GM18520 (cell line): Measurements from ENCODE around the gene HSPA12A.
A peak's percentile ranks its signal among the peaks of the same experiment; 100 is the strongest.

Experiments
- ATAC-seq: cut with Tn5 transposase; IDR thresholded peaks from one replicate; pipeline ENCODE4 v1.9.1; 2021; ENCODE audit not compliant: unreplicated experiment

The HSPA12A gene, protein sequence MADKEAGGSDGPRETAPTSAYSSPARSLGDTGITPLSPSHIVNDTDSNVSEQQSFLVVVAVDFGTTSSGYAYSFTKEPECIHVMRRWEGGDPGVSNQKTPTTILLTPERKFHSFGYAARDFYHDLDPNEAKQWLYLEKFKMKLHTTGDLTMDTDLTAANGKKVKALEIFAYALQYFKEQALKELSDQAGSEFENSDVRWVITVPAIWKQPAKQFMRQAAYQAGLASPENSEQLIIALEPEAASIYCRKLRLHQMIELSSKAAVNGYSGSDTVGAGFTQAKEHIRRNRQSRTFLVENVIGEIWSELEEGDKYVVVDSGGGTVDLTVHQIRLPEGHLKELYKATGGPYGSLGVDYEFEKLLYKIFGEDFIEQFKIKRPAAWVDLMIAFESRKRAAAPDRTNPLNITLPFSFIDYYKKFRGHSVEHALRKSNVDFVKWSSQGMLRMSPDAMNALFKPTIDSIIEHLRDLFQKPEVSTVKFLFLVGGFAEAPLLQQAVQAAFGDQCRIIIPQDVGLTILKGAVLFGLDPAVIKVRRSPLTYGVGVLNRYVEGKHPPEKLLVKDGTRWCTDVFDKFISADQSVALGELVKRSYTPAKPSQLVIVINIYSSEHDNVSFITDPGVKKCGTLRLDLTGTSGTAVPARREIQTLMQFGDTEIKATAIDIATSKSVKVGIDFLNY

DNA sequence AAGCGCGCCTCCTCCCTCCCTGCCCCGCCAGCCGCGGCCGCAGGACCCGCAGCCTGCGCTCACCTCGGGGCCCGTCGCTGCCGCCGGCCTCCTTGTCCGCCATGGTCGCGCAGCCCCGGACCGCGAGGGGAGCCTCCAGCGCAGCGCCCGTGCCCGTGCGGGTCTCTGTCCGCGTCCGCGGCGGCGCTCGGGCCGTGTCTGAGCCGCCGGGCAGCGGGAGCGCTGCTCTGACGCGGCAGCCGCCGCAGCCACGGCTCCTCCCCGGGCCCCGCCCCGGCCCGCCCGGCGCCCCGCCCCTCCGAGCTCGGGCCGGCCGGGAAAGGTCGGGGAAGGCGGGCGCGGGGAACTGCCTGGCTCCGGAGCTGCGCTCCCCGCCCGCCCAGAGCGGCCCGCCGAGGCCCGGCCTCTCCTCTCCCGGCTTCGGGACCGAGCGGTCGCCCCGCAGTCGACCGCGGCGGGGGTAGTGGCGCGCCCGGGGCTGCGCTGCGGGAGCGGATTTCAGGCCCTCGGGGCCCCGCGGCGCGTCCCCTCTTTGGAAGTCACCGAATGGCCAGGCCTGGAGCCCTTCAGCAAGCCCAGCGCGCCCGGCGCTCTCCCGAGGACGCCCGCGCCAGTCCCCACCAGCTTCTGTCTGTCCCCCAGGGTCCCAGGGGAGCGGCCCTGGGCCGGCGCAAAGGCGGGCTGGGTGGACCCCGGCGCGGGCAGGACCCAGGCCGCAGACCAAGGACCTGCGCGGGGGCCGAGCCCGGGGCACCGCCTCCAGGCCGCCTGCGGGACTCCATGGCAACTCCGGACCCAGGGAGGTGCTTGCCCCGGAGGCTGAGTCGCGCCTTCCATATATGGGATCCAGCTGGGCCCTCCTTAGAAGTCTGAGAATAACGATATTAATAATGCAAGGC, at the start of gene HSPA12A:
Gene HSPA12A, minus strand, starts transcription at position 200 of the 899 bp plus-strand sequence. Its CDS starts 97 bp downstream, at position 103.
- ATAC-seq: peak; percentile 90

DNA sequence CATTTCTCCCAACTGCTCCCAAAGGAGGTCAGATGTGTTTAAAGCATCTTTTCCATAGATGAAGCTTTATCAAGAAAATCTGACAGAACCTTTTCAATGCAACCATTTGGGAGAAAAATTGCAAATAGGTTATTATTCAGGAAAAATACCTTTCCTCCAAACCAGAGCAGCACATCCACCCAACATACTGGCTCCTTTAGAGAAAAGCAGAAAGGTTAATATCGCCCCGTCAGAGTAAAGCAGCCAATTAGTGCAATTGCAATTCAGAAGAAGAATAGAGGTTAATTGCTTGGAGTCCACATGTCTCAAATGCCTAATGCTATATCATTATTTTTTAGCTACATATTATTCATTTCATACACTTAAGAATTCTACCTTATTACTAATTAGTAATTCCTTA, 48.9 kb upstream of the HSPA12A start:
- no peak for ATAC-seq

DNA sequence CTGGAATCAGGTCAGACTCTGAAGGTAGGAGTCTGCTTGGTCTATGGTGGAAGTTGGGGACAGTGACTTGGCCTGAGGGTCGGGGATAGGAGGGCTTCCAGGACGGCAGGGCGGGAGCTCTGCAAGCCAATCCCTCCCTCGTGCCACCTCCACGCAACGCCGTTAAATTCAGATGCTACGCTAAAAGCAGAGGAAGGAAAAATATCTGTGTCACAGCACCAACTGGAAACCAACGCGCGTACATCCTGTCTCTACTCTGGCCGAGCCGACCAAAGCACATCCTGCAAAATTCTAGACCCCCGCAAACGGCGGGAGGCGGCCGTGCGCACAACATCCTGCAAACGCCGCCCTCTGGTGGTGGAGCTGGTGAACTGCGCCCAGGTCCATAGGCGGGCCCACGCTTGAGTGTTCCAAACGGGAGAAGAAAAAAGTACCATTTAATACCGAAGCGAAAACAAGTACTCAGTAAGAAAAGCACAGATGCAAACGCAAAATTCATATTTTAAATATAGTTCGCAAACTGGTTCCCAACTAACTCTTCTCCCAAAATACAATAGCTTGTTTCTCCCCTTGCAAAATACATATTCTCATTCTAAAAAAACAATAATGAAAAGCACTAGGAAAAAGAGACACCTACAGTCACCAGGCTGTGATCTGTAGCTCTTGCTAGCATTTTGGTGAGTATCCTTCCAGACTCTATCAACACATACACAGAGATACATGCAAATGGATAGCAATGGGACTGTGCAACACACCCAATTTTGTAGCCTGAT, 45.7 kb upstream of the HSPA12A start:
- ATAC-seq: no peak

DNA sequence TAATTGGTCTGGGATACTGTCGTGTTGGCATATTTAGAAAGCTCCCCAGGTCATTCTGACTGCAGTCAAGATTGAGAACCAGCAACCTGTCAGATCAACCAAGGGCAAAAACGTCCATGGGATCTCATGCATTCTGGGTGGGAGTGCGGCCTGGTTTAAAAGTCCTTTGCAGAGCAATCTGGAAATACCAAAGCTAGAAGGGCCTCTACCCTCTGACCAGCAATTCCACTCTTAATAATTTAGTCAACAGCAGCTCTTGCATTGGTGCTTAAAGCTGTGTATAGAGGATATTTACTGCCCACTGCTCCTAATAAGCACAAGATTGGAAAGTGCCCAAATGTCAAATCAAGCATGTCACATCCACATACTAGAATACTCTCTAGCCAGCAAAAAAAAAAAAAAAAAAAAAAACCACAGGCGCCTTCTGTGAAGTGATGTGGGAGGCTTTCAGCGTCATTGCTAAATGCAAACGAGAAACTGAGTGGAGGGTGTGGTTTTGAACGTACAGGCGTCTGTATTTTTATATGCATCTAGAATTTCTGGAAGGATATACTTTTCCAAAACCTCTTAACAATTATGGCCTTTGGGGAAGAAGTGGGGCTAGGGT, 44.8 kb upstream of the HSPA12A start:
- no peak for ATAC-seq

DNA sequence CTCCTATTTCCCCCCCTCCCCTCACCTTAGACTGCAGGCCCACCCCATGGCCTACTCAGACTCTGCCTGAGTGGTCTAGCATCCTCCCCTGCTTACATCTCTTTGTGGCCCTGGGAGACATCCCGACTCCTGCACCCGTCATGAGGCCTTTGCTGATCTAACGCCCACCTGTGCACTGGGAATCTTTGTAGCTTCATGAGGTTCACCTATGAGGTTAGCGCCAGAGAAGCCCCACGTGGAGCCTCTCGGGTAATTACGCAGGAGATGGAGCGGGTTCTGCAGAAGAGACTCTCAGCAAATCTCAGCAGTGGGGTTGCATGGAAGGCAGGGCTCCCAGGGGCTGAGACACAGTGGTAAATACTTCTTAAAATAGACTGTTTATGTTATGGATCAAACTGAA, 43.5 kb upstream of the HSPA12A start:
- no peak for ATAC-seq

DNA sequence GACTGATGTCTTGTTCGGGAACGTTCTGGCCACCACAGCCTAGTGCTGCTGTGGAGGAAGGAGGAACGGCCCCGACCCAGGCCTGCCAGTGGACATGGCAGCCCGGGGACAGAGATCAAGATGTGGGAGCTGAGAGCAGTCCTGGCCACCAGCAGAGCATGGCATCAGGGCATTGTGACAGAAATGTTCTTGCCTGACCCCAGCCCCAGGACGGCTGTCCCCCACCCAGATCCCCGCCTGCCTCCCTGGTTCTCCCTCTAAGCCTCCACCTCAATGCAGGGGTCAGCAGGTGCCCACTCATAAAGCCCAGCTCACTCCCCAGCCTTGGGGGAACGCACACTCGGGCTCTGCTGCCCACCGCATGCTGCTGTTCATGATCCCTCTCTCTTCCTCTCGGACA, 42.9 kb upstream of the HSPA12A start:
- ATAC-seq: no peak

DNA sequence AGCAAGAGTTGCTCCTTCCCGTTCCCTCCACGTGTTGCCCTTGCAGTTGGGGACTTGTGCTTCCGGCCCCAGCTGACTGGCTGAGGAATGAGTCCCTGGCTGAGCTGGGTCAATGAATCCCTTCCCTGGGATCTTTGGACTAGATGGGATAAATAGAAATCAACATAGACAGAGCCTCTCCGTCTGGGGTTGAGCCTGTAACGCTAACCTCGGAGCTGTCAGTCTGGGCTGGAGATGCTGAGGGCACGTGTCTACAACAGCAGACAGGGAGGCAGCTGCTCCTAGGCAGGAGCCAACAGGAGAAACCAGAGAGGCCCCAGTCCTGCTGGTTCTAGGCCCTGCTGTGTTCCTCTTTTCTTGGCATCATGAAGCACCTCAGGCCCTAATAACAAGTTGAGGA, 42.3 kb upstream of the HSPA12A start:
- no peak for ATAC-seq

DNA sequence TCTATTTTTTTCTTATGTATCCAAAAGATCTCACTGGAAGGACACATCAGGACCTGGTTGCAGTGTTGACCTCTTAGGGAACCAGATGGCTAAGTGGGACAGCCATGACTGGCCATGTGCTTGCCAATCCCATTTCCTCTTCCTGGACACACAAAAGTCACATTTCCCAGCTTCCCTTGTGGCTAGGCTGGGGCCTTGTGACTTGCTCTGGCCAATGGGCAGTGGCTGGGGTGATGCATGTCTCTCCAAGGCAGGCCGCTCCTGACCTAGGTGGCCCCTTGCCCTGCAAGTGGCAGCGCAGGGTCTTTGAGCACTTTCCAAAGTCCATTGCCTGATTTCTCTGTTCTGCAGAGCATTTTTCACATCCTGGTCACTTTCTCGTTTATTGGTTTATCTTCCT, 41.7 kb upstream of the HSPA12A start:
- ATAC-seq: no peak

DNA sequence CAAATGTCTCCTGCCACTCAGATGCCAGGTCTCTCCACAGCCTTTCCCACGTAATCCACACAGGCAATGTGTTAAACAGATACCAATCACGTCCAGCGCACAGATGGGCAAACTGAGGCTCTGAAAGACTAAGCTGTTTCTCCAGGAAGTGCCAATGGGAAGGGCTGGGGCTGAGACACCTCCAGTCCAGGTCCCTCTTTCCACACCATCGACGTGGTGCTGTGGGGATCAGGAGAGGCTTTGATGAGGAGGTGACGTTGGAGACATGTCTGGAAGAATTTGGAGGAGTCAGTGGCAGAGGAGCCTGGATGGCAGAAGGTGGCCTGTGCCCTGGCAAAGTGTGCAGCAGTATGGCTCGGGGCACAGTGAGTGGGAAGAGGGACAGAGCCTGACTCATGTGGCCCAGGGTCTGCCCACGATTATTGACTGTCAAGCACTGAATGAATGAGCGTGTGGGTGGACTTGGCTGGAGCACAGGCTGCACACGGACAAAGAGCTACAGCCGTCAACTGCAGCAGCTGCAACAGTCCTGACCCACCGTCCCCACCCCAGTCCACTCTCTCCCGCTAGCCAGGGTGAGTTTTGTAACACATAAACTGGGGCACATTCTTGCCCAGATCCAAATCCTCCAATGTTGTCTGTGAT, 40.8 kb upstream of the HSPA12A start:
- no peak for ATAC-seq

DNA sequence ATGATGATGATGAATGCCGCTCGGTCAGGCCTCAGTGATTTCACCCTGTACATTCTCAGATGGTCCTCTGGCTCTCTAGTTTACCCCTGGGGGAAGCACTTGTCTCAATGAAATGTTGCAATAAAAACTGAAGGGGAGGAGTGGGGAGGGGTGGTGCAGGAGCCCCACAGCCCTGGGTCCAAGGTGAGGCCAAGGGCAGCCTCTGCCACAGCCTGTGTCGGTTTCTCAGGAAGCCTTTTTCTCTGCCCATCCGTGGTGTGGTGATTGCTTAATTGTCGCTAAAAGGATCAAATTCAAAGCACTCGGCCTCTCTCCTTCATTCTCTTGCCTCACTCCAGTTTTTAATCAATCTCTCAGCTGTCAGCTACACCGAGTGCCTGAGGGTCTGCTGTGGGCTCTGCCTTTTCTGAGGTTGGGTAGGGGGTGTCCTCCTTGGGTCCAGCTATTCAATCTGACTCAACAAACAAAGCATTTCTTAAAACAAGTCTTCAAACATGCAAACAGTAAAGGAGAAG, 39.1 kb upstream of the HSPA12A start:
- no peak for ATAC-seq

DNA sequence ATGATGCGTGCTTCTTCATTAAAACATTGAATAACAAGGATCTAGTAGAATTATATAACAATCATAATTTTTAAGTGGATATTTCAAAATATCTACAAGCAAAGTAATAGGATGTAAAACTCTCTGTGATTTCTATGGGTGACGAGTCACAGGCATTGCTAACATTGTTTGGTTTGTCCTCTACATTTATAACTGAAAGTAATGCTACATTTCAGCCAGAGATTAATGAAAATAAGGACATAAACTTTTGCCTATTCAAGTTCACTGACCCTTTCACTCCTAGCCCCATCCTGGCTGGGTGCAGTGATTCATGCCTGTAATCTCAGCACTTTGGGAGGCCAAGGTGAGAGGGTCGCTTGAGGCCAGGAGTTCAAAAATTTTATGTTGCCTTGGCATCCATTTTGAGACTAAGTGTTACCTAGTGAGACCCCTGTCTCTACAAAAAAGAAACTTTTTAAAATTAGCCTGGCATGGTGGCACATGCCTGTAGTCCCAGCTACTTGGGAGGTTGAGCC, 38.4 kb upstream of the HSPA12A start:
- no peak for ATAC-seq

DNA sequence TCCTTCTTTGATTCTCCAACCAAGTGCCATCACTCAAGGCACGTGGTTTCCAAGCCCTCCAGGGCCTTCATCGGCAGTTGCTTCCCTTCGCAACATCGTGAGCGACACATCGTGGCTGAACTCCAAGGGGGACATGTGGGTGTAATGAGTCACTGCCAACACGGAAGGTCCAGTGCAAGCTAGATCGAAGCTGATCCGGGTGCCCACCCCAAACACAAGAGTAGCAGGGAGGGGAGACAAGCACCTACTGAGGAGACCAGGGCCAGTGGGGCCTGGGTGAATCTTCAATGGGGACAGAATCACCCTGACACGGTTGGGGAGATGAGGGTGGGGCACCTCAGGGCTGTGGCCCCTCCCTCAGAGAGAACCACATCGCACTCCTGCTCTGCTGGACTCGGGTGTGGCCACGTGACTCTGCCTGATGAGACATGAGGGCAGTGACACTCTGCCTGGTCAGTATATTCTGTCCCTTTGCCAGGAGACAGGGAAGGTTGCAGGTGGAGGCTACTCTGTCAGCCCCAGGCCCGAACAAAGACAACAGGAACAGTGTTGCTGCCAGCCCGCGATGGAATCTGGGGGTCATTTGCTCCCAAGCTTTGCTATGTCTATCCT, 36.8 kb upstream of the HSPA12A start:
- no peak for ATAC-seq

DNA sequence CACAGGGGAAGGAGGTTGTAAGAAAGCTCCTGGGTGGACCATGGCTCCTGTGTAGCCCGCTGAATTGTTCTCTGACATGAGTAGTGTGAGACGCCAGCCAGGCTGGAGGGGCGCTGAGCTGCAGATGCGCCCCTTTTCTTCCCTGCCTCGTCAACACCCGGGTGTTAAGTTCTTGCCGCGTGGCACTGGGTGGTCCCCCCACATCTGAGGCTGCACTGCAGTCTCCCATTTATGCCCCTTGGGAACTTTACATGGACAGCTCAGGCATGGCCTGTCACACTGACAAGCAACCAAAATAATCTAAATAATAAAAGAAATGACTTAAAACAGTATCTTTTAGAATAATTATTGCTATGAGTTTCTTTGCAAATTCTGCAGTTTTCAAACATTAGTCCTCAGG, 34.6 kb upstream of the HSPA12A start:
- ATAC-seq: no peak

DNA sequence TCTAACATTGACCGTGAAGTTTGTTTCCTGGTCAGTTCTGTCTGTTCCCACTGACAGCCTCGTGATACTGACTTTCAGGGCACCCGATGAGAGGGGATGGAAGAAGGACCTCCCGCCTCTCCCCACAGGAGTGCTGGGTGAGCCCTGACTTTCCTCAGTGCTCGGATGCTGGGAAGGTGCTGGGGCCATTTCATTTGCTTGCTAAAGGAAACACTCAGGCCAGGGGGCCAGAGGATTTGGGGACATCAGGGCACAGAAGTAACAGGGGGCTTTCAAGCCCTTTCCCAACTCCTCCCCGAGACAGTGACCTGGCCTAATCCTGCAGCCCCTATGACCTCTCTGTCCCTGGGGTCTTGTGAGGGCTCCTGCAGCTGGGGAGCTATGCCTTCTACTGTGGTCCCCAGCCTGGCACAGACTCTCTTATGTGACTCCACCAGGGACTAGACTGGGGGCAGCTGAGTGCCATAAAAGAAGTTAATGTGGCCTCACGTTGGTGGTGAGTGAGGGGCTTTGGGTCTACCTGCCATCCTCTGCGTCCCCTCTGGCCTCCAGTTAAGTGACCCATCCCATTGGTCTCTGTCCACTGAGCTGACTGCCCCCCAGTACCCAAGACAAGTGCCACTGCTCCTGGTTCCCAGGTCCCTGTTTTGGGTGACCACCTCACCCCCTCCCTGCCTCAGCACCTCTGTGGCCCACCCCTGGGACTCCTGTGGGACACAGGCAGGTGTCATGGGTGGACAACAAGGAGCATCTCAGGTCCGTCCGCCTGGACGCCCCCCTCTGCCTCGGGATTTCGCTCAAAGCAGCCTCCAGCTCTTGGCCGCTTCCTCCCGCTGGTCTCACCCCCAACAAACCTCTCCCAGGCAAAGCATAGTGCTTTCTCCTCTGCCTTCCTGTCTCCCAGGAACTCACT, 33.4 kb upstream of the HSPA12A start:
- no peak for ATAC-seq

DNA sequence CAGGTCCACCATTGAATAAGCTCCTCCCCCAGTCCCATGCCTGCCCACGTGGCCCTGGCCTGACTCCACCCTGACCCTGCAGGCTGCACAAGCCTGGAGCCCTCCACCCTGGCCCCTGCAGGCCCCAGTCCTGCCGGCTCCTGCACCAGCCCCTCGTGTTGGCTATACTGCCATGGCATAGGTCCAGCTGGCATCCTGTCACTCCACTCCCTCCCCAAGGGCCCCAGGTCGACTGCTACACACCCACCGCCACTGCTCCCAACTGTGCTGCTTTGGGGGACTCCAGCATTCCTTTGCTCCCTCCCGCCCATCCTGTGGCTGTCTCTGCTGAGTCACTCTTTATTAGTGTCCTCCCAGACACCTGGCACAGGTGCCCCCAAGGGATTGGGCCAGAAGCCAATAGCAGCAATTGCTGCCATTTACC, 32.4 kb upstream of the HSPA12A start:
- ATAC-seq: no peak

DNA sequence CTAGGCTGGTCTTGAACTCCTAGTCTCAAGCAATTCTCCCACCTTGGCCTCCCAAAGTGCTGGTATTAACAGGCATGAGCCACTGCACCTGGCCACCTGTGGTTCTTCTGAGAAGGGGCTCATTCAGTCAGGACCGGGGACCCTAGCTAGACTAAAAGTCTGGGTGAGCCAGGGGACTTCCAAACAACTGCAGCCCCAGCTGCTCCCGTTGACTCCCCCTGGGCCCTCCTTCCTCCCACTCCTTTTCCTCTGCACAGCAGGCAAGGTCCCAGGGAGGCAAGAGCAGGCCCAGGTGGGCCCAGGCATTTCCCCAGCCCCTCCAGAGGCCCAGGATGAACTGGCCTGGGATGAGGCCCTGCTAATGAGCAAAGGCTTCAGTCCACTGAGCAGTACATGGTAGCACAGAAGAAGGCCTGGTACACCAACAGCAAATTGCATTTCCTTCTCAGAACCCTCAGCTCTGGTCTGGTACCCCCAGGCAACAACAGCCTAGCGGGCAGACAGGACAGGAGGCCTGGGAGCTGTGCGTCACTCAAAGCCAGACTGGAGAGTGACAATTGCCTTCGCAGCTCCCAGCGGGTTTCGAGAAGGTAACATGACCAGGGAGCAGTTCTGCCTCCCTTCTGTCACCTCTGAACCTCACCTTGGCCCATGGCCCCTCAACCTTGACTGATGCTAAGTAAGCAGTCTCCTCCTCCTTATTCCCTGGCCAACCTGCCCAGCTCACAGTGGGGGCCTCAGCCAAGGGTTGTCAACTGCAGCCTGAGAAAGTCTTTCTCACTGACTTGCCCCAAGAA, 30.7 kb upstream of the HSPA12A start:
- ATAC-seq: no peak

DNA sequence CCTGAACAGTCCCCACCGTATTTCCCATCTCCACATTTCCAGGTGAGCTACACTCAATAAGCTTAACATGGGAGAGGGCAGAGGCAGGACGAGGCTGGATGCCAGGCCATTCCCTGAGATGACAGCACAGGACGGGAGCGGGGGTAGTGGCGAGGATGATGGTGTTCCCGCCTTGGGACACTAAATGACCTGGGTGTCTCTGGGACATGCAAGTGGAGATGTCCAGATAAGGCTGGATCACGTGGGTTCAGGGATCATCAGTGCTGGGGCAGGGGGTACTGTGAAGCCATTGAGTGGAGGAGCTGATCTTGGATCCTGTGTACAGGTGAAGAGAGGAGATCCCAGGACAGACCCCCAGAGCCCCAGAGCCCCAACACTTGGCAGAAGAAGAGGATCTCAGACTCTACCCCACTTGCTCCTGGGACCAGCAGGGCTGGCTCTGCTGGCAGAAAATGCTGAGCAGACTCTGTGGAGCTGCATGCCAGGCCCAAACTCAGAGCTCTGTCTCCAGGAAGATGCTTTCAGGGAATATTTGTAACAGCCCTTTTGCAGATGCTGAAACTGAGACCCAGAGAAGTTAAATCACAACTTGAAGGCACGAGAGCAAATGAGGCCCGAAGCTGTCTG, 29.7 kb upstream of the HSPA12A start:
- ATAC-seq: no peak
